RWPE2 (cell line): Measurements from ENCODE around the gene METTL23.
"Not testable (repeated sequence)": the region's sequence is repeated elsewhere in the genome, so short reads cannot be mapped to it uniquely, and the experiment has no call there.

Source experiments
- ATAC-seq: fragments of 200-7000 bp; cut with Tn5 transposase; 3 replicates; pipeline ENCODE4 v1.9.1; 2021; ENCODE audit warnings: low read depth
- DNase-seq: peaks from one replicate; pipeline ENCODE4 v3.0.0-alpha.2; 2020; ENCODE audit warnings: low spot score
- H3K27ac ChIP-seq: fragments of 450-650 bp; 2 replicates; pipeline ENCODE4 v1.5.1; 2017; ENCODE audit warnings: mild to moderate bottlenecking; ENCODE audit not compliant: poor library complexity, severe bottlenecking
- H3K27me3 ChIP-seq: fragments of 250-450 bp; sonication (Bioruptor Pico); 2 replicates; pipeline ENCODE4 v1.5.1; 2021; ENCODE audit warnings: mild to moderate bottlenecking, moderate library complexity; ENCODE audit not compliant: insufficient read depth, poor library complexity, severe bottlenecking
- H3K36me3 ChIP-seq: fragments of 250-450 bp; sonication (Bioruptor Pico); 2 replicates; pipeline ENCODE4 v1.5.1; 2020; ENCODE audit warnings: low read depth, mild to moderate bottlenecking, moderate library complexity
- H3K4me1 ChIP-seq: fragments of 250-450 bp; sonication (Bioruptor Pico); 2 replicates; pipeline ENCODE4 v1.5.1; 2021; ENCODE audit warnings: mild to moderate bottlenecking, moderate library complexity; ENCODE audit not compliant: insufficient read depth, poor library complexity, severe bottlenecking
- H3K4me3 ChIP-seq: fragments of 250-450 bp; sonication (Bioruptor Pico); 2 replicates; pipeline ENCODE4 v1.5.1; 2021; ENCODE audit warnings: mild to moderate bottlenecking, moderate library complexity; ENCODE audit not compliant: severe bottlenecking
- H3K9me3 ChIP-seq: fragments of 250-450 bp; sonication (Bioruptor Pico); 2 replicates; pipeline ENCODE4 v1.5.1; 2021; ENCODE audit warnings: mild to moderate bottlenecking, moderate library complexity; ENCODE audit not compliant: severe bottlenecking
- TF ChIP-seq, protein P1 (sequence below): fragments of 450-650 bp; IDR thresholded peaks from one replicate; pipeline ENCODE4 v1.5.1; 2017; ENCODE audit warnings: mild to moderate bottlenecking, moderate library complexity; ENCODE audit not compliant: poor library complexity, severe bottlenecking

Gene METTL23

DNA sequence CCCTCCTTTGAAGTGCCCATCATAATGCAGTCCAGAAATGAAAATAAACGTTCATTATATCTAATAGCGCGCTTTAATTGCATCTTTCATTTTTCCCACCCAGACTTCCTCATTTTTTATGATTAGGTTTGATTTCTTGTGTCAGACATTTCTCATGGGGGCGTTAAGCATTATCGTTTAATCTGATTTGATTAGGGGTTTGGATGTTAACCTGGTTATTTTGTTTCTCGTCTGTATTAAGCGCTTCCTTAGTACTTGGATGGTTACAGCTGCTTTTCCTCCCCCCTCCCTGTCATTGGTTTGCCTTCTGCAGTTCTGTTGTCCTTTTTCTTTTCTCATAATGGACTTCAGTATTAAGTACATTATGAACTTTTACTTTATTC, 11.8 kb downstream of the METTL23 start:
- peak overlapping the region; percentile 88 for H3K27ac ChIP-seq
- H3K36me3 ChIP-seq: peaks cover 62% of the 10 kb centered on the region
- DNase-seq (no peak), ATAC-seq (no peak)
- no peaks in the 10 kb centered on the region for H3K27me3 ChIP-seq
- no peaks in the 10 kb centered on the region for H3K9me3 ChIP-seq
- H3K4me3 ChIP-seq: peak overlapping the region; percentile 96
- TF ChIP-seq, protein P1, sequence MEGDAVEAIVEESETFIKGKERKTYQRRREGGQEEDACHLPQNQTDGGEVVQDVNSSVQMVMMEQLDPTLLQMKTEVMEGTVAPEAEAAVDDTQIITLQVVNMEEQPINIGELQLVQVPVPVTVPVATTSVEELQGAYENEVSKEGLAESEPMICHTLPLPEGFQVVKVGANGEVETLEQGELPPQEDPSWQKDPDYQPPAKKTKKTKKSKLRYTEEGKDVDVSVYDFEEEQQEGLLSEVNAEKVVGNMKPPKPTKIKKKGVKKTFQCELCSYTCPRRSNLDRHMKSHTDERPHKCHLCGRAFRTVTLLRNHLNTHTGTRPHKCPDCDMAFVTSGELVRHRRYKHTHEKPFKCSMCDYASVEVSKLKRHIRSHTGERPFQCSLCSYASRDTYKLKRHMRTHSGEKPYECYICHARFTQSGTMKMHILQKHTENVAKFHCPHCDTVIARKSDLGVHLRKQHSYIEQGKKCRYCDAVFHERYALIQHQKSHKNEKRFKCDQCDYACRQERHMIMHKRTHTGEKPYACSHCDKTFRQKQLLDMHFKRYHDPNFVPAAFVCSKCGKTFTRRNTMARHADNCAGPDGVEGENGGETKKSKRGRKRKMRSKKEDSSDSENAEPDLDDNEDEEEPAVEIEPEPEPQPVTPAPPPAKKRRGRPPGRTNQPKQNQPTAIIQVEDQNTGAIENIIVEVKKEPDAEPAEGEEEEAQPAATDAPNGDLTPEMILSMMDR: no peak
- peaks cover 16% of the 10 kb centered on the region for H3K4me1 ChIP-seq

GRCh38 chr17:76739568-76740115, 13.0 kb downstream of the METTL23 start:
- not testable (repeated sequence) for H3K27ac ChIP-seq, H3K4me1 ChIP-seq, H3K9me3 ChIP-seq, H3K27me3 ChIP-seq, ATAC-seq, H3K4me3 ChIP-seq, DNase-seq
- H3K36me3 ChIP-seq: peaks cover 61% of the 10 kb centered on the region

GRCh38 chr17:76740329-76741118, 13.9 kb downstream of the METTL23 start:
- TF ChIP-seq, protein P1: no peak
- H3K27me3 ChIP-seq: no peaks in the 10 kb centered on the region
- peaks cover 60% of the 10 kb centered on the region for H3K36me3 ChIP-seq
- H3K9me3 ChIP-seq: no peaks in the 10 kb centered on the region
- no peak overlapping the region for H3K27ac ChIP-seq
- H3K4me1 ChIP-seq: peaks cover 3% of the 10 kb centered on the region
- DNase-seq (no peak), ATAC-seq (no peak)
- no peak overlapping the region for H3K4me3 ChIP-seq

- peaks cover 3% of the 10 kb centered on the region for H3K4me1 ChIP-seq
- TF ChIP-seq, protein P1: no peak
- H3K4me3 ChIP-seq: no peak overlapping the region
- ATAC-seq (no peak), DNase-seq (no peak)
- H3K36me3 ChIP-seq: peaks cover 53% of the 10 kb centered on the region
- no peaks in the 10 kb centered on the region for H3K9me3 ChIP-seq
- no peaks in the 10 kb centered on the region for H3K27me3 ChIP-seq
- H3K27ac ChIP-seq: no peak overlapping the region
Observed at GRCh38 chr17:76742958-76743357, 16.3 kb downstream of the METTL23 start.

DNA sequence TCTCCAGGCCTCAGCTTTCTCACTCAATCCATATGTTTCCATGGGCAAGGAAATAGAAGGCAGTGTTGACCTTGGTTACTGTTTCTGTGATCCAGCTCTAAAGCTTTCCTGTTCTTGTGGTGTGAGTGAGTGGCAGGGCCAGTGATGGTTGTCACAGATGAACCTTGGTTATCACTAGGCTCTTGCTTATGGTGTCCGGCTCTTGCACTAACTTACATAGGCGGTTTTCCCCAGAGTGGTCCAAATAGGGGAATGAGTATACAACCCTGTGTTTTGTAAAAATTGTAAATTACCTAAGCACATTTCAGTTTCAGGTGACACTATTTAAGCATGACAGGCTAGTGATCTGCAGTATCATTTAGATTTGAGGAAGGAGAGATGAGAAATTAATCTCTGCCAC, 18.1 kb downstream of the METTL23 start:
- ATAC-seq: no peak
- H3K4me3 ChIP-seq: no peak overlapping the region
- no peaks in the 10 kb centered on the region for H3K27me3 ChIP-seq
- peaks cover 53% of the 10 kb centered on the region for H3K36me3 ChIP-seq
- TF ChIP-seq, protein P1: no peak
- DNase-seq: no peak
- H3K4me1 ChIP-seq: no peaks in the 10 kb centered on the region
- no peaks in the 10 kb centered on the region for H3K9me3 ChIP-seq
- no peak overlapping the region for H3K27ac ChIP-seq

- not testable (repeated sequence) for H3K27me3 ChIP-seq, H3K4me3 ChIP-seq, H3K27ac ChIP-seq, H3K4me1 ChIP-seq, DNase-seq, H3K9me3 ChIP-seq
- peak; percentile 35; the same call in 2 of the 3 replicates for ATAC-seq
- H3K36me3 ChIP-seq: peaks cover 50% of the 10 kb centered on the region
Observed at GRCh38 chr17:76745785-76746184, 19.1 kb downstream of the METTL23 start.
